GM10266 (cell line): ENCODE data around the gene TSC2.
"Not testable (repeated sequence)": the region's sequence is repeated elsewhere in the genome, so short reads cannot be mapped to it uniquely, and the experiment has no call there.

Experiments used
- DNase-seq: peaks from one replicate; pipeline ENCODE4 v3.0.0; 2012; ENCODE audit errors: extremely low spot score
- CTCF ChIP-seq: IDR thresholded peaks from 2 replicates; pipeline ENCODE4 v1.5.1; 2012; ENCODE audit warnings: mild to moderate bottlenecking, low read depth; ENCODE audit not compliant: control insufficient read depth, insufficient read depth; ENCODE audit errors: missing control alignments

TSC2 gene

DNA sequence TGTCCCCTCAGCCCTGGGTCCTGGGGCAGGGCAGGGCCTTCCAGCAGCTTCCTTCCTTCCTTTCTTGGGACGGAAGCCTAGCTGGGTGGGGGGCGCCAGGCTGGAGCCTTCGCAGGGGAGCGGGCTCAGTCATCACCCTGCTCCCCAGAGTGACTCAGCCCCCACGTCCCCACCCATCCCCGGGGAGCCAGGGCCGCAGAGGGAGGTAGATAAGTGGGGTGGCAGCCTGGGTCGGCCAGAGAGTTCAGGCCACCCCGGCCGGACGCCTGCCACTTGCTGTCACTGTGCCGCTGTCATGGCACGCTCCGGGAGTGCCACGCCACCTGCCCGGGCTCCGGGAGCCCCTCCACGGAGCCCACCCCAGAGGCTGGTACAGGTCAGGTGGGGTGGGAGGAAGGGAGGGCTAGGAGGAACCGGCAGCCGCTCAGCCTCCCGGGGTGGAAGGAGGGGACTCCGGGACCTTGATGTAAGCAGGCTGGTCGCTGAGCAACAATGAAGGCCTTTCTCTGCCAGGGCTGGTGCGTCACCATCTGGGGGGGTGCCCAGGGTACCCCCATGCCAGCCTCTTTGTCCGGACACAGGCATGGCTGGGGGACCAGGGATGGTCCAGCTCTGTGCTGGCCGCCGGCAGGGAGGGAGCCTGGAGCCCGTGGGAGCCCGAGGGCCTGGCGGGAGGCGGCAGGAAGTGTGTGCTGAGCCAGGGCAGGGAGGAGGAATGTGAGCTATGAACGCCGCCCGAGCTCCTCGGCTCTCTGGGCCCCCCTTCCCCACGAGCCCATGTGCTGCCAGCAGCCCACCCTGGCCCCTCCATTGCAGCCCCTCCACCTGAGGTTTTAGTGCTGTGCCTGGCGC, 14.5 kb upstream of the TSC2 start:
- no peak for TF ChIP-seq CTCF
- no peak for DNase-seq

DNA sequence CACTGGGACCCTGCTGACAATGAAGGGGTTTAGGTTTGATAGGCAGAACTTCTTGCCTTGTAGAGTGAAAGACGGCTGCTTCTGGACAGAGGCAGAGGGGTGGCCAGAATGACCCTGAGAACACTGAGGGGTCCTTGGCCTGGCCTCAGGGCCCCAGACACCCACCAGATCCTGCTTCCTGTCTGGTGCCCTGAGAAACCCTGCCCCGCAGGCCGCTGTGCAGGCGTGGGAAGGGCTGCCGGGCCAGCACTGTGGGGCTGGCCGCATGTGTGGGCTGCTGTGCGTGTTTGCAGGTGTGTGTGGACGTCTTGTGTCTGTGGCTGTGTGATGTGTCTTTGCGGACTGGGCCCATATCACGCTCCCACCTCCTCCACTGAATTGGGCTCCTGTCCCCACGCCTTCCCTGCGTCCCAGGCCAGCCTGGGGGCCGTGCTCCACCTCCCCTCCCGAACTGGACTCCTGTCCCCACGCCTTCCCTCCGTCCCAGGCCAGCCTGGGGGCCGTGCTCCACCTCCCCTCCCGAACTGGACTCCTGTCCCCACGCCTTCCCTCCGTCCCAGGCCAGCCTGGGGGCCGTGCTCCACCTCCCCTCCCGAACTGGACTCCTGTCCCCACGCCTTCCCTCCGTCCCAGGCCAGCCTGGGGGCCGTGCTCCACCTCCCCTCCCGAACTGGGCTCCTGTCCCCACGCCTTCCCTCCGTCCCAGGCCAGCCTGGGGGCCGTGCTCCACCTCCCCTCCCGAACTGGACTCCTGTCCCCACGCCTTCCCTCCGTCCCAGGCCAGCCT, 13.7 kb upstream of the TSC2 start:
- not testable (repeated sequence) for DNase-seq

GRCh38 chr16:2034696-2035430, 12.9 kb upstream of the TSC2 start:
- no peak for TF ChIP-seq CTCF
- no peak for DNase-seq

- no peak for DNase-seq
- no peak for TF ChIP-seq CTCF
These were observed 12.2 kb upstream of the TSC2 start for GRCh38 chr16:2035431-2036199.

DNA sequence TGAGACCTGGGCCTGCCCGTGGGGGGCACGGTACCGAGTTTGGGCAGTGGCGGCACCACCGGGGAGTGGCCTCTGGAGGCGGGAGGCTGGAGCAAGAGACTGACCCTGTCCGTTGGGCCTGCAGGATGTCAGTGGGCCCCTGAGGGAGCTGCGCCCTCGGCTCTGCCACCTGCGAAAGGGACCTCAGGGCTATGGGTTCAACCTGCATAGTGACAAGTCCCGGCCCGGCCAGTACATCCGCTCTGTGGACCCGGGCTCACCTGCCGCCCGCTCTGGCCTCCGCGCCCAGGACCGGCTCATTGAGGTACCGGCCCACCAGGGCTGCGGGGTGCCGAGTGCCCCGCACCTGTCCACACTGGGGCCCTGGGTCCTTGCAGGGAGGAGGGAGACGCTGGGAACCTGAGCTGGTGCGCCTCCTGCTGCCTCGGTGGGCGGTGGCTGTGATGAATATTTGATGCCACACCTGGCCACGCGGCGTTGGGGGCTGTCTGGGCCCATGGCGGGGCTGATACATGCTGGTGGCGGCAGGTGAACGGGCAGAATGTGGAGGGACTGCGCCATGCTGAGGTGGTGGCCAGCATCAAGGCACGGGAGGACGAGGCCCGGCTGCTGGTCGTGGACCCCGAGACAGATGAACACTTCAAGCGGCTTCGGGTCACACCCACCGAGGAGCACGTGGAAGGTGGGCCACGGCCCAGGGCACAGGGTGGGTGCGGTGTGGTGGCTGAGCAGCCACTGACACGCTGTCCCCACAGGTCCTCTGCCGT, 11.4 kb upstream of the TSC2 start:
- no peak for TF ChIP-seq CTCF
- DNase-seq = no peak

- no peak for TF ChIP-seq CTCF
These were observed 10.7 kb upstream of the TSC2 start for GRCh38 chr16:2037115-2037514.

More at GRCh38 chr16:2037115-2037514, 10.7 kb upstream of the TSC2 start:
- no peak for DNase-seq
